Cardiac muscle cell (in vitro differentiated cells and primary cell): ENCODE data around the gene AQP9. TPM values are rescaled to one million over a fixed set of nuclear protein-coding genes. Genes with fewer than 3 reads are reported as not detected.

Experiments used
- DNase-seq, 2 donors: peaks; one replicate each; pipeline versions ENCODE4 v3.0.0 to v3.0.0-alpha.2; 2010 to 2017; ENCODE audit warnings: low read depth in 1 of 2, low spot score in 1 of 2
- H3K27ac ChIP-seq: fragments of 200-600 bp; sonication (generic); 2 replicates; pipeline ENCODE4 v1.5.1; 2016
- H3K27me3 ChIP-seq: fragments of 200-600 bp; sonication (generic); 2 replicates; pipeline ENCODE4 v1.6.0; 2016; ENCODE audit warnings: control low read depth
- H3K36me3 ChIP-seq: fragments of 200-600 bp; sonication (generic); 2 replicates; pipeline ENCODE4 v1.5.1; 2016; ENCODE audit warnings: control low read depth
- H3K4me1 ChIP-seq: fragments of 200-600 bp; sonication (generic); 2 replicates; pipeline ENCODE4 v1.8.1; 2017; ENCODE audit warnings: low read depth, mild to moderate bottlenecking, mixed run types
- H3K4me3 ChIP-seq: fragments of 200-600 bp; sonication (generic); 2 replicates; pipeline ENCODE4 v1.5.1; 2016; ENCODE audit warnings: mild to moderate bottlenecking
- H3K9me3 ChIP-seq: fragments of 200-600 bp; sonication (generic); 2 replicates; pipeline ENCODE4 v1.5.1; 2017; ENCODE audit warnings: low read depth, mild to moderate bottlenecking, control low read depth
- polyA plus RNA-seq: library from polyadenylated mRNA; unstranded; fragments of >200 nt; fragmentation: Nextera tagmentation; extraction: Ambion mirVana; gene quantifications from 2 replicates; pipeline ENCODE4 v1.2.1, GENCODE V29; 2016
- total RNA-seq: library from RNA; depleted of rRNA; stranded (reverse); fragments of >200 nt; gene quantifications from 2 replicates; pipeline ENCODE4 v1.2.3, GENCODE V29; 2016
- TF ChIP-seq, protein P1 (sequence below): IDR thresholded peaks from 2 replicates; pipeline ENCODE4 v1.5.1; 2012; ENCODE audit warnings: low read depth, mild to moderate bottlenecking, low read length

Gene AQP9
- total and polyA plus RNA-seq, 2 experiments from 2014 or later, result not detected

DNA sequence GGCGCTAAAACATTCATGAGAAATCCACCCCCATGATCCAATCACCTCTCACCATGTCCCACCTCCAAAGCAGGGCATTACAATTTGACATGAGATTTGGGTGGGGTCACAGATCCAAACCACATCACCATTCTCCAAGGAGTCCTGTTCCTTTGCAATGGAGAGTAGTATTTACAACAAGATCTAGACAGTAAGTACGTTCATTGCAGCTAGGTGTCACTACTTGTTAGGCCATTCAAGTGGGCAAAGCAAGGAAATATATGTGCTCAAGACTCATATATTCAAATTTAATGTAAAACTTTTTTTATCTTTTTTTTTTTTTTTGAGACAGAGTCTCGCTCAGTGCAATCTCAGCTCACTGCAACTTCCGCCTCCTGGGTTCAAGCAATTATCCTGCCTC is 79.3 kb downstream of the AQP9 start:
- Histone ChIP-seq H3K4me3 (no peak overlapping the region), H3K4me1 (no peaks in the 10 kb centered on the region)

DNA sequence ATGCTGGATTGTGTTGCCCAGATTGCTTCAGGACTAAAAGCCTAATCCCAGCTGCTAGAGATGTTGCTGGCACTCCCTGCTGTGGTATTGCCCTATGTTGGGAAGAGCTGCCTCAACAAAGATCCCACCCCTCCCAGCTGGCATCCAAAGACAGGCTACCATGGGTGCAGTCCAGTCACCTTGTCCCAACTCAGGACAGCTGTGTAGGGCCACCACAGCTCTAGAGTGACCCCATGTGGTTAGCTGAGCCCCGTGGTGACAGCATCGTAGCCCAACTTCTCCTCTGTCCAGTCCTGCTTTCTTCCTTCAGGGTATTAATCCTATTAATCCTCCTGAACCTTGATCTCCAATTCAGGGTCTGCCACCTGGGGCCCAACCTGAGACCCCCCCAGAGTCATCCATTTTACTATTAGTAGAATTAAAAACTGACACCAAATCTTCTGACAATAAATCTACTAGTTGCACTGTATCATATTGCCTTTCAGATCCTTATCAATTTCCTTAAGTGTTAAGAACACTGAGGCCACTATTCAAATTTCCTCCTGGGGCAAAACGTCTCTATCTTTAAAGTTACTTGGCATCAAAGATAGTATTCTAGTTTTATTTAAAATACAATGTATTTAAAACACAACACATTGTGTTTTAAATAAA is 83.5 kb downstream of the AQP9 start:
- TF ChIP-seq, protein P1, sequence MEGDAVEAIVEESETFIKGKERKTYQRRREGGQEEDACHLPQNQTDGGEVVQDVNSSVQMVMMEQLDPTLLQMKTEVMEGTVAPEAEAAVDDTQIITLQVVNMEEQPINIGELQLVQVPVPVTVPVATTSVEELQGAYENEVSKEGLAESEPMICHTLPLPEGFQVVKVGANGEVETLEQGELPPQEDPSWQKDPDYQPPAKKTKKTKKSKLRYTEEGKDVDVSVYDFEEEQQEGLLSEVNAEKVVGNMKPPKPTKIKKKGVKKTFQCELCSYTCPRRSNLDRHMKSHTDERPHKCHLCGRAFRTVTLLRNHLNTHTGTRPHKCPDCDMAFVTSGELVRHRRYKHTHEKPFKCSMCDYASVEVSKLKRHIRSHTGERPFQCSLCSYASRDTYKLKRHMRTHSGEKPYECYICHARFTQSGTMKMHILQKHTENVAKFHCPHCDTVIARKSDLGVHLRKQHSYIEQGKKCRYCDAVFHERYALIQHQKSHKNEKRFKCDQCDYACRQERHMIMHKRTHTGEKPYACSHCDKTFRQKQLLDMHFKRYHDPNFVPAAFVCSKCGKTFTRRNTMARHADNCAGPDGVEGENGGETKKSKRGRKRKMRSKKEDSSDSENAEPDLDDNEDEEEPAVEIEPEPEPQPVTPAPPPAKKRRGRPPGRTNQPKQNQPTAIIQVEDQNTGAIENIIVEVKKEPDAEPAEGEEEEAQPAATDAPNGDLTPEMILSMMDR, result peak; percentile 68
- Histone ChIP-seq H3K9me3 (no peaks in the 10 kb centered on the region), H3K4me3 (no peak overlapping the region), H3K4me1 (no peaks in the 10 kb centered on the region), H3K27ac (no peak overlapping the region), H3K36me3 (no peaks in the 10 kb centered on the region), H3K27me3 (no peaks in the 10 kb centered on the region)
- peak; percentile 13 to 53 for DNase-seq

More for the DNA sequence above, 79.3 kb downstream of the AQP9 start:
- Histone ChIP-seq H3K9me3 (no peaks in the 10 kb centered on the region), H3K27ac (no peak overlapping the region), H3K27me3 (no peaks in the 10 kb centered on the region), H3K36me3 (no peaks in the 10 kb centered on the region)
- TF ChIP-seq, protein P1, result no peak
- no peak for DNase-seq

DNA sequence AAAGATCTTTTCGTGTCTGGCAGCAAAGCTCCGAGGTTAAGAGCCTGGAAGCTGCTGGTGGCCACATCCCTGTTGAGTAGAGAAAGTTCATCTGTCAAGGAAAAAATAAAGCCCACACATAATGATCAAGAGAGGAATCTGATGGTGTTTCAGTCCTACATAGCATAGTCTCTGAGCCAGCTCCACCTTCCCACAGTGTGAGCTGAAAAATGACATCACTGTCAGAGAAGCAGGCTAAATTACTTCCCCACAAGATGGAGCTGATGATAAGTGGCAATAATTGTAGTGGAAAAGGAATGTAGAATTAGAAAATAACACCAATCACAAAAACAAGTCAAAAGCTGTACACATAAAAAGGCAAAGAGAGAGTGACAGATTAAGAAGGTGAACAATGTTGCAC is 84.5 kb downstream of the AQP9 start:
- TF ChIP-seq, protein P1, result no peak
- H3K9me3 ChIP-seq, result no peaks in the 10 kb centered on the region
- no peak for DNase-seq
- H3K36me3 ChIP-seq, result no peaks in the 10 kb centered on the region
- no peaks in the 10 kb centered on the region for H3K27me3 ChIP-seq
- H3K27ac ChIP-seq, result no peak overlapping the region
- no peaks in the 10 kb centered on the region for H3K4me1 ChIP-seq
- no peak overlapping the region for H3K4me3 ChIP-seq

DNA sequence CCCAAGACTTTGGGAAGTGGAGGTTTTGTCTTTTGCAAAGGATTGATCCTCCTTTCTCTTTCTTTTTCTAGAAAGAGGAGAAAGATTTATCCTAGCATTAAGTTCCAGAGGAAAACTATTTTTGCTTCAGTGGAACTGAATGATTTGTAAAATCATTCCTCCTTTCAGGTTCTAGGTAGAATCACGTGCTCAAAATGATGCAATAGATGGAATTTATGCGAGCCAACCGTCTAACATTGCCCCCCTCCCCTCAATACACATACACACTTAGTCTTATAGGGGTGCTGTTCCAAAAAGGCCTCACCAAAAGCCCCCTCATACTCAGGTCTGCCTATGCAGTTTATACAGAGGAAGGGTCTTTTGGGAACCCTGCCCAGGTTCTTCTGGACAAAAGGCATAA is 85.3 kb downstream of the AQP9 start:
- Histone ChIP-seq H3K9me3 (no peaks in the 10 kb centered on the region), H3K36me3 (no peaks in the 10 kb centered on the region), H3K4me1 (peaks cover 5% of the 10 kb centered on the region), H3K4me3 (no peak overlapping the region), H3K27ac (no peak overlapping the region), H3K27me3 (no peaks in the 10 kb centered on the region)
- DNase-seq, result no peak
- TF ChIP-seq, protein P1, result no peak

DNA sequence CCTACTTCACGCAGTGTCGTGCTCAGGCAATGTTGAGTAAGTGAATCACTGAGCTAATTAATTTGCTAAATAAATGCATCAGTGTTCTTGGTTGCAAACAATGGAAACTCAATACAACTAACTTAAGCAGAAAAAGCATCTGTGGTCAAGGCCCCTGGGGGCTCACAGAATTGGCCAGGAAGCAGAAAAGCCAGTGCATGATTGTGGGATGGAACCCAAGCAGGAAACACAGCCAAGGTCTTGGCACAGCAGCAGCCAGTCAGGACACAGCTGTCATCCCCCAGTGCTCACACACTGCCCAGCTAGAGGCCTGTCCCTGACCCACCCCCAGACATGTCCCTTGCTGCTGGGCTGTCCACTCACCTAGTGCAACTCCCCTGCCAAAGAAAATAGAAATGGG is 85.9 kb downstream of the AQP9 start:
- TF ChIP-seq, protein P1, result no peak
- Histone ChIP-seq H3K4me1 (peaks cover 7% of the 10 kb centered on the region), H3K27me3 (no peaks in the 10 kb centered on the region), H3K36me3 (no peaks in the 10 kb centered on the region), H3K9me3 (no peaks in the 10 kb centered on the region), H3K4me3 (no peak overlapping the region), H3K27ac (no peak overlapping the region)
- peak in 1 of 2 donors; percentile 66 for DNase-seq
